DMS114 treated with DMSO at 0.1 percent for 48 hours (cell line): Measurements from ENCODE around the gene ASB6.

Source experiments
- DNase-seq: peaks from one replicate; lab custom pipeline; 2025; ENCODE audit not compliant: unreplicated experiment; lab: John Stamatoyannopoulos, UW

Gene ASB6, protein sequence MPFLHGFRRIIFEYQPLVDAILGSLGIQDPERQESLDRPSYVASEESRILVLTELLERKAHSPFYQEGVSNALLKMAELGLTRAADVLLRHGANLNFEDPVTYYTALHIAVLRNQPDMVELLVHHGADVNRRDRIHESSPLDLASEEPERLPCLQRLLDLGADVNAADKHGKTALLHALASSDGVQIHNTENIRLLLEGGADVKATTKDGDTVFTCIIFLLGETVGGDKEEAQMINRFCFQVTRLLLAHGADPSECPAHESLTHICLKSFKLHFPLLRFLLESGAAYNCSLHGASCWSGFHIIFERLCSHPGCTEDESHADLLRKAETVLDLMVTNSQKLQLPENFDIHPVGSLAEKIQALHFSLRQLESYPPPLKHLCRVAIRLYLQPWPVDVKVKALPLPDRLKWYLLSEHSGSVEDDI

GRCh38 chr9:129641750-129642585, at the start of gene ASB6:
Gene ASB6, minus strand, starts transcription at chr9:129642151. Its CDS starts 152 bp downstream, at chr9:129641999.
- DNase-seq = peak; percentile 75

DNA sequence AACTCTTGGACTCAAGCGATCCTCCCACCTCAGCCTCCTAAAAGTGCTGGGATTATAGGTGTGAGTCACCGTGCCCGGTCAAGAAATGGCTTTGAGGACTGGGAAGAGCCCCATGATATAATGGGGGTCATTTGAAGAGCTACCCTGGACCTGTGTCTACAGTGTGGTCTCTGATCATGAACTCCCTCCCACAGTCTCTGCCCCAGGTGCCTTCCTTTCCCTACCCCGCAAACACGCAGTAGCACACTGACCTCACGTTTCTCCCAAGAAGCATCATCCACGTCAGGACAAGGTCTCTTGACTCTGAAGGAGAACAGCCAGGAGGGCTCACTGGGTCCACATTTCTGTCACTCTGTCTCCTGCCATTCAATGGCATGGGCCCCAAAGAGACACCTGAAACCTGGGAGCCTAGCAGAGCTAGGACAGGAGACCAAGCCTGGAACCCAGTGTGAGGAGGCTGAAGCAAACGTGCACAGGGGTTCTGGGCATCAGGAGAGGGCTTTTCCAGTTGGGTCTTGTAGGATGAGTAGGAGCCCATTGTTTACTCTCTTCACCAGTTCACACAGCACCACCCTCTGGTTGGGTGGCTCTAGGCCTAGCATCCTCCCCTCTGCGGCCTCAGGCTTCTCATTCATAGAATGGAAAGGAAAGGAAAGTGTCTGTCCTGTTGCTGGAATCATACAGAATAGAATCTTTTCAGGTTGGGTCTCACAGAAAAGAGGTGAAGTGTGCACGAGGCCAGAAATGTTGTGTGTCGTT, 46.5 kb upstream of the ASB6 start:
- DNase-seq = no peak

GRCh38 chr9:129687391-129687790, 45.4 kb upstream of the ASB6 start:
- no peak for DNase-seq

GRCh38 chr9:129686736-129687135, 44.8 kb upstream of the ASB6 start:
- no peak for DNase-seq

GRCh38 chr9:129685933-129686259, 43.9 kb upstream of the ASB6 start:
- no peak for DNase-seq

DNA sequence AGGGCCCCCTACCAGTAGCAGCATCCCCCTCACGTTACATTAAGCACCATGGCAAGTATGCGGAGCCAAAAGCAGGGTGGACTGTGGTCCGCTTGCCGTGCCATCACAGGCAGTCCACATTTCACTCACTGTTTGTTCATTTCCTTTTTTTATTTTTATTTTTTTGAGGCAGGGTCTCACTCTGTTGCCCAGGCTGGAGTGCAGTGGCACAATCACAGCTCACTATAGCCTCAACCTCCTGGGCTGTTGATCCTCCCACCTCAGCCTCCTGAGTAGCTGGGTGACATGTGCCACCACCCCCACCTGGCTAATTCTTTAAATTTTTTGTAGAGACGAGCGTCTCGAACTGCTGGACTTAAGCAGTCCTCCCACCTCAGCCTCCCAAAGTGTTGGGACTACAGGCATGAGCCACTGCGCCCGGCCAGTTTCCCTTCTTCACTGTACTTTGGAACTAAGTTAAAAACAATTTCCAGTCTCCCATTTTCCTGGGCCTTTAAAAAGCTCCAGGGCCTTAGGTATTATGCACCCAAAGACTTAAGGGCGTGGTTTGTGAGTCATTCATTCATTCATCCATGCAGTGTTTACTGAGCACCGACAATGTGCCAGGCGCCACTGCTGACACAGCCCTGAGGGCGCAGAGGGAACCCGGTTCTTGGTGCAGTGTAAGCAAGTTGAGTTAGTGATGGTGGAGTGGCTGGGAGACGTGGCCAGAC, 43.4 kb upstream of the ASB6 start:
- no peak for DNase-seq

DNA sequence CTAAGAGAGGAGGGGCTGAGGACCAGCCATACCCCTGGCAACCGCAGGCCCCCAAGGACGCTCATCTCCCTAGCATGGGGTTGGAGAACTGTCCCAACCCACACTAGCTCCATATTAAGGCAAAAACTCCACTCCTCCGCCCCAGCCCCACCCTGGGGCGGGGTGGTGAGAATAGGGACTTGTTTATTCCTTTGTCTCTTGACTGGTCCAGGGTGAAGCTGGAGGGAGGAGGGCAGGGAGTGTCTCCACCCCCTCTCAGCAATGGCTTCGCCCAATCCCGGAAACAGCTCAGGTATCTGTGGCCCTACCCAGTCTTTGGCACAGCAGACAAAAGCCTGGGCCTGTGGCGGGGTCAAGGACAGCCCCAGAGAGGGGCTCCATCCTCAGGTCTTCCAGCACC, 40.4 kb upstream of the ASB6 start:
- no peak for DNase-seq

- DNase-seq = no peak
These were observed 40.0 kb upstream of the ASB6 start for GRCh38 chr9:129681924-129682323.

DNA sequence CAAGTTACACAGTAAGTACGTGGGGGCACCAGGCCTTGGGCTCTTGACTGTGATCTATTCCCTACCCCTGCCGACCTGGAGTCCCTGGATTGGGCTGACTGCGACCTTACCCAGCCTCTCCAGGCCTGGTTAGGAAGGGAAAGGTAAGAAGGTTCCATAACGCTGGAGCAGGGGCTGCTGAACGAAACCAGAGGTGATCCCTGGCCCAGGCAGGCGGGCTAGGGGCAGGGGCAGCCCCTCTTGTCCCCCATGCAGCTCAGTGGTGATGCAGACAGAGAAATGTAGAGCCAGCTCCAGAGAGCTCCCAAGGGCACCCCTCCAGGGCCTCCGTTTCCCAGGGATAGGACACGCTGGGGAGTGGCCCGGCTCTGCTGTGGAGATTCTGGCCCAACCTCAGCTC, 37.6 kb upstream of the ASB6 start:
- DNase-seq = no peak

DNA sequence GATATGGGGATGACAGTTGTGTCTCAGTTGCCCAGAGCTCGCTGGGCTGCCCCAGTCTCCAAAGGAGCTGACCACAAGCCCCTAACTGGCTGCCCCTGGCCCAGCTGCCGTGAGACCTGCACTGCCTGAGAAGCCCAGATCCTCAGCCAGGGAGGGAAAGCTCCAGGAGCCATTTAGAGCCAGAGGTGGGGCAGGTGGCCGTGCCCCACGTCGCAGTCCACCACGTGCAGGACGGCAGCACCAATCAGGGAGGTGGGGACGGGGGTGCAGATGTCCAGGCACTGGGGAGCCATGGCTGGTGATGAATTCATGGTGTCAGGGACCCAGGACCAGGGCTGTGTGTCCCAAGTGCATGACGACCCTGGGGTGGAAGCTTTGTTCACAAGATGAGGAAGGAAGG, 36.9 kb upstream of the ASB6 start:
- DNase-seq = no peak

GRCh38 chr9:129677456-129677855, 35.5 kb upstream of the ASB6 start:
- no peak for DNase-seq

DNA sequence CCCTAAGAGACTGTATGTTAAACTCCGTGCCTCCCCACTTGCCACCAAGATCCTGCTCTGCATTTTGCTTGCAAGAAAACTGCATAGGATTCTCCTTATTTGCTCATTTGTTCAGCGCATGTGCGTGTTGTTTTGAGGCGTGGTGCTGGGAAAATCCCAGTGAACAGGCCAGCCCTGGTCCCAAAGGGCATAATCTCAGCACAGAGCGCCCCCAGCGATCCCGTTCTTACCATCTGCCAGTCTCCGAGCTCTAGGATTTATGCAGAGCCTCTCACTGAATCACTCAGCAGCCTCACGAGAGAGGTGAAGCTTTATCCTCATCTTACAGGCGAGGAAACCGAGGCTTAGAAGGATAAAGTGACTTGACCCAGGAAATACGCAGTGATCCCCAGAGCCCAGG, 35.0 kb upstream of the ASB6 start:
- no peak for DNase-seq

DNA sequence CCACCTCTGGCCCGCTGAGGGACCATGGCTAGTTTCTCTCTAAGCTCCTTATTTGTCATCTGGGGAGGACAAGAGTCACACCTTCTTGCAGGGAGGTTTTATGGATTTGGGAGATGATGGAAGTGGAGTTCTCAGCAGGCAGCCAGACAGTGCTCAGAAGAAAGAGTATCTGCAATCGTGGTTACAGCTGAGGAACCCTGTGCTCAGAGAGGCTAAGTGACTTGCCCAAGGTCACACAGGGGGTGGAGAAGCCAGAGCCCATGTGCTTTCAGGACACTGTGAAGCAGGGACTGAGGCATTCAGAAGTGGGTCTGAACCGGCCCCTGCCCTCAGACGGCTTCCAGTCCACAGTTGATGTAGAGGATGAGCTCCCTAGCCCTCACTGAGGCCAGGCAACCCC, 34.3 kb upstream of the ASB6 start:
- no peak for DNase-seq

- no peak for DNase-seq
These were observed 33.7 kb upstream of the ASB6 start for GRCh38 chr9:129675620-129676019.

- no peak for DNase-seq
These were observed 32.3 kb upstream of the ASB6 start for GRCh38 chr9:129674229-129674628.

DNA sequence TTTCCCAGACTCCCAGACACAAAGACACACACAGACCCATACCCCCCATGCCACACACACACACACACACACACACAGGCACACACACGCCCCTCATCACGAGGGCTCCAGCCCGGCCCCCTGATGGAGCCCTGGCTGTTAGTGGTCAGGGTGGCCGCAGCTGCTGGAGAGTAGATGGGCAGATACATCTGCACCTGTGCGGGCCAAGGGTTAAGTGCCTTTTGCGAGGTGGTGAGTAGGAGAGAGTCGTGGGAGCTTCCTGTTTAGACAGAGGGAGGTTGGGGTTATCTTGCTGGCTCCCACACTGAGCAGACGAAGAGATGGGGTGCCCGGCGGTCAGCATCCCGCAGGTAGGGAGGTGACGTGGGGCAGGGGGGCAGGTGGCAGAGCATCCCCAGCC, 31.7 kb upstream of the ASB6 start:
- no peak for DNase-seq

- no peak for DNase-seq
These were observed 30.8 kb upstream of the ASB6 start for GRCh38 chr9:129672702-129673101.

DNA sequence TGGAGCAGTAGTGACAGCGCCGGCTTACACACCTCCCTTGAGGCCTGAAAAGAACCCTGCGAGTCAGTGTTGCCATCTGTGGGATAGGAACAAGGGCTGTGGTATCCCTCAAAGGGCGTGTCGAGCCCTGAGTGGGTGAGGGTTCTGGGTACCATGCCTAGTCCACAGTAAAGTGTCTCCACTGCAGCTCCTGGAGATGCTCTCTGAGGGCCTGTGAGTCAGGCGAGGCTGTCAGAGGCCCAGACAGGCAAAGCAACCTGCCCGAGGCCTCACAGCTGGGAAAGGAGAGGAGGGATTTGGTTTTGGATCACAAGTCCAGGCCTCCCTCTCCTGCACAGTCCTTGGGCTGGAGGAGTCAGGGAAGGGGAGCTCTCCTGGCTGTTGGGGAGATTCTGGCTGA, 29.6 kb upstream of the ASB6 start:
- no peak for DNase-seq

- no peak for DNase-seq
These were observed 29.1 kb upstream of the ASB6 start for GRCh38 chr9:129671065-129671464.

- DNase-seq = no peak
These were observed 28.0 kb upstream of the ASB6 start for GRCh38 chr9:129669946-129670345.

DNA sequence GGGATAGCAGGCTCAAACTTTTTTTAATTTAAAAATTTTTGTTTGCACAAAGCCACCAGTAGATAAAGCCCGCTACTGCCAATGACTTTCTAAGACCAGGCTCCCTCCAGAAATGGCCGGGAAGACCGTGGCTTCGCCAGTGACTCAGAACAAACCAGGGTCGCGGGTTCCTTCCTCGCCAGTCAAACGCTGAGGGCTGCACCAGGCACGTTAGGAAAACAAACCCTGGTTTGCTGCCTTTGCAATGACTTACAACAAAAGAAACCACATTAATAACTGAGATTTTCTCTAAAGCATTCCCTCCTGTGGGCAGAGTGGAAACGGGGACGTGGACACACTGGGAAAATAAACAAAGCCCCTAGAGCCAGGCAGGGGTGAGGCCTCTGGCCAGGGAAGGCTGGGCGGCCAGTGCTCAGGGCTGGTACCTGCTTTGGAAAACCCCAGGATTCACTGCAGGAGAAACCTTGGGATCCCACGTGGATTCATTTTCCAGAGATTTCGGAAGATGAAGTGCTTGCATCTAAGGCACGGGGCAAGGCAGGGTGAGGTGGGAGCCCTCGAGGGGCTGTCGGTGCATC, 27.3 kb upstream of the ASB6 start:
- no peak for DNase-seq
